KMS-11 (cell line): ENCODE measurements around the gene MAU2.

Experiments used
- H2AFZ ChIP-seq: fragments of 200-600 bp; sonication (generic); 2 replicates; pipeline ENCODE4 v1.6.1; 2016; ENCODE audit warnings: antibody characterized with exemption, mixed run types, low read depth
- H3K27ac ChIP-seq: fragments of 200-600 bp; sonication (generic); 2 replicates; pipeline ENCODE4 v1.6.1; 2016; ENCODE audit warnings: mild to moderate bottlenecking, mixed run types
- H3K27me3 ChIP-seq: fragments of 200-600 bp; sonication (generic); 2 replicates; pipeline ENCODE4 v1.6.1; 2017; ENCODE audit warnings: mild to moderate bottlenecking, low read depth, mixed run types, moderate library complexity; ENCODE audit not compliant: insufficient read depth
- H3K36me3 ChIP-seq: fragments of 200-600 bp; sonication (generic); 2 replicates; pipeline ENCODE4 v1.6.1; 2017; ENCODE audit warnings: mild to moderate bottlenecking, mixed run types; ENCODE audit not compliant: insufficient read depth
- H3K4me1 ChIP-seq: fragments of 200-600 bp; sonication (generic); 2 replicates; pipeline ENCODE4 v1.6.1; 2016; ENCODE audit warnings: mild to moderate bottlenecking, low read depth, mixed run types; ENCODE audit not compliant: poor library complexity, severe bottlenecking
- H3K4me2 ChIP-seq: fragments of 200-600 bp; sonication (generic); 2 replicates; pipeline ENCODE4 v1.7.0; 2016; ENCODE audit warnings: mild to moderate bottlenecking, mixed run types
- H3K4me3 ChIP-seq: fragments of 200-600 bp; sonication (generic); IDR thresholded peaks from 2 replicates; pipeline ENCODE4 v1.6.1; 2017; ENCODE audit warnings: low read depth, low read length, mixed read lengths; ENCODE audit not compliant: insufficient read depth
- H3K79me2 ChIP-seq: fragments of 200-600 bp; sonication (generic); 2 replicates; pipeline ENCODE4 v1.6.1; 2016; ENCODE audit warnings: low read depth, mixed run types; ENCODE audit not compliant: insufficient read depth
- H3K9ac ChIP-seq: fragments of 200-600 bp; sonication (generic); 2 replicates; pipeline ENCODE4 v1.6.1; 2016; ENCODE audit warnings: mild to moderate bottlenecking, mixed run types
- H4K20me1 ChIP-seq: fragments of 200-600 bp; sonication (generic); 2 replicates; pipeline ENCODE4 v1.6.1; 2016; ENCODE audit warnings: mild to moderate bottlenecking, mixed run types; ENCODE audit not compliant: insufficient read depth
- CTCF ChIP-seq: fragments of 200-600 bp; sonication (generic); conservative IDR thresholded peaks from 2 replicates; pipeline ENCODE4 v1.6.1; 2017; ENCODE audit warnings: low read depth, mild to moderate bottlenecking, antibody characterized with exemption, low read length, moderate library complexity, mixed read lengths

The MAU2 gene

DNA sequence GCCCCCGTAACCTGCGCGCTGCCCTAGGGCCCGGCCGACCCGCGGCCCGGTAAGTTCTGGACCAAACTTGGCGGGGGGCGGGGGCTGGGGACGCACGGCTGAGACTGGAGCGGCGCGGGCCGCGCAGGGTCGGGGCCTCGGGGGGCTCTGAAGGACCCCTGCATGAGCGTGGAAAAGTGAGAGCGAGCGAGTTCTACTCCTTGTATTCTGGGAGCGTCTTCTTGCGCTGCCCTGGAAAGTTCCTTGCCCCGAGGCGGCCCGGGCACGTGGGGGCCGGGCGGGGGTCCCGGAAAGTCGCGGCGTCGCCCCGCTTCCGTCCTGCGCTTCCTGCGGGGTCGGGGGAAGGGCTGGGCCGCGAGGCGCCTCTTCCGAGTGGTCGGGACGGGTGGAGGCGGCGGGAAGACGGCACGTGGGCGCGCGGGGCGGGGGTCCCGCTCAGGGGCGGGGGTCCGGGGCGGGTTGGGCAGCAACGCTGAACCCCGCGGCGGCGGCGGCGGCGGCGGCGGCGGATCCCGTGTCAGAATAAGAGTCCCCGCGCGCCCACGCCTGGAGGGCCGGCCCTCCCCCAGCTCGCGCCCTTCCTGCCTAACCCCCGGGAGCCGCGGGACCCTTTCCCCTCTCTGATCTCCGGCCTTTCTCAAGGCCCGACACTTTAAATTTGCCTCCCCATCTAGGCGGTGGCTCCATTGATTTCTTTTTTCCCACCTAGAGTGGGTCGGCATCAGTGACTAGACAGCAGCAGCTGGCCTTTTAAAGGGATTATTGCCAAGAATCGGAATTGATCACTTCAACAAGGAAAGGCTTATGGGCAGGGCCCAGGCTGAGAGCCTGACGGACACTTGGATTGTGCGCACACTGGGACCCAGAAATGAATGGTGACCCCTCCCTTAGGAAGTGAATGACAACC lies 85.6 kb downstream of the MAU2 start:
- no peak overlapping the region for H2AFZ ChIP-seq
- peaks cover 27% of the 10 kb centered on the region for H4K20me1 ChIP-seq
- H3K4me1 ChIP-seq = peaks cover 46% of the 10 kb centered on the region
- peaks cover 47% of the 10 kb centered on the region for H3K79me2 ChIP-seq
- no peaks in the 10 kb centered on the region for H3K36me3 ChIP-seq
- TF ChIP-seq CTCF = no peak
- no peak overlapping the region for H3K4me3 ChIP-seq
- H3K27ac ChIP-seq = peak overlapping the region; percentile 35; the same call in 1 of the 2 replicates
- H3K9ac ChIP-seq = peak overlapping the region; percentile 76
- no peaks in the 10 kb centered on the region for H3K27me3 ChIP-seq
- H3K4me2 ChIP-seq = peak overlapping the region; percentile 92

DNA sequence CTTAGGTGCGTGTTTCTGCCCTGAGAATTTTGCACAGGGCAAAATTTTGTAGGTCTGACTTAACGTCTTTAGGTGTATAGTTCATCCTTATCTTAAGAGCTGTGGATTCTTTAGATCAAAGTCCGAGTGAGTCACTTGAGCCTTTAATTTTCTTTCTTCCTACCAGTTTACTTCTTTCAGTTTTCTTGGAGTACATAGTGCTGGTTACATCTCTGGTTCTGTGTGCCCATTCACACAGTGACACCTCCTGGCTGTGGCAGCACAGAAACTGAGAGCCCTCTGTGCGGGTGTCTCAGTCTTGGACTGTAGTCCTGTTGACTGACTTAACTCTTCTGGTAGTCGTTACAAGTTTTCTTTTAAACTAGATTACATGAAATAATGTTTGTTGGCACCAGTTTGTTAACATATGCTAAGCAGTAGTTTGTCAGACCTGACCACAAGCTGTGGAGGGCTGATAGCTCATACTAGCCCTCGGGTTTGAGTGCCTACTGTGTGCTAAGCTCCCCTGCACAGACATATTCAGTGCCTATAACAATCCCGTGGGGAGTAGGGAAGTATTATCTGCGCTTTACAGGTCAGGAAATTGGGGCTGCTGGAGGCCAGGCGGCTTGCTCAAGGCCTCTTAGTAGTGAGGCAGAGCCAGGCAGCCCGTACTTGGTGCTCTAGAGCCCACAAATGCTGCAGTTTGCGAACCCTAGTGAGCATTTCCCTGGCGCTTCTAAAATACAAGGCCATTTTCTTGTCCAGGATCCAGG lies 86.4 kb downstream of the MAU2 start:
- TF ChIP-seq CTCF = no peak
- Histone ChIP-seq H3K27me3 (no peaks in the 10 kb centered on the region), H2AFZ (no peak overlapping the region), H3K36me3 (no peaks in the 10 kb centered on the region), H3K27ac (peak overlapping the region; percentile 35; the same call in 1 of the 2 replicates), H3K4me1 (peaks cover 44% of the 10 kb centered on the region), H3K4me3 (no peak overlapping the region), H4K20me1 (peaks cover 29% of the 10 kb centered on the region), H3K79me2 (peaks cover 53% of the 10 kb centered on the region), H3K4me2 (peak overlapping the region; percentile 92), H3K9ac (peak overlapping the region; percentile 76; the same call in 1 of the 2 replicates)

DNA sequence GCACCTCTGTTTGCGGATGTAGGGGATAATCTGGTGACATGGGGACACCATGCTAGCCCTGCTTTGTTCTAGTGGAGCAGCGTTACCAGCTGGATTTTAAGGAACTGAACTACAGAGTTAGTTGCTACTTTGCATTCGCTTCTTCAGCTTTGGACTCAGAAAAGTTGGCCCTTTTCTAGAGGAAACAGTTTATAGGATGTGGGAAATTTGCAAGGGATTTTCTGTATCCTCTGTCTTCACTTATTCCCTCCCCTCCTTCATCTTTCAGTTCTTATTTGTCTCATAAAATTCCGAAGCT lies 87.0 kb downstream of the MAU2 start:
- H3K4me1 ChIP-seq = peaks cover 39% of the 10 kb centered on the region
- TF ChIP-seq CTCF = no peak
- no peak overlapping the region for H2AFZ ChIP-seq
- H3K27ac ChIP-seq = no peak overlapping the region
- H3K36me3 ChIP-seq = no peaks in the 10 kb centered on the region
- H3K27me3 ChIP-seq = no peaks in the 10 kb centered on the region
- no peak overlapping the region for H3K4me3 ChIP-seq
- H3K79me2 ChIP-seq = peaks cover 58% of the 10 kb centered on the region
- H3K4me2 ChIP-seq = peak overlapping the region; percentile 92; the same call in 1 of the 2 replicates
- H3K9ac ChIP-seq = no peak overlapping the region
- peaks cover 29% of the 10 kb centered on the region for H4K20me1 ChIP-seq
